ENCODE data around the gene DCP1B.

DCP1B gene

GRCh38 chr12:1995205-1995896 is 8.9 kb downstream of the DCP1B start:
- no peaks in the 10 kb centered on the region for H3K27me3 ChIP-seq (ENCODE audit: low read length)
- H4K20me1 ChIP-seq (ENCODE audit: low read depth, low read length): no peaks in the 10 kb centered on the region
- H3K9me2 ChIP-seq (replicated peaks; ENCODE audit: insufficient read depth, low read length): no peaks in the 10 kb centered on the region
- no peak overlapping the region for H3K27ac ChIP-seq (ENCODE audit: low read depth, low read length)
- H3K4me3 ChIP-seq (ENCODE audit: insufficient read depth, low read length, poor library complexity, severe bottlenecking): no peak overlapping the region
- no peak overlapping the region for H2AFZ ChIP-seq (ENCODE audit: low read depth, low read length, severe bottlenecking)
- no peaks in the 10 kb centered on the region for H3K79me2 ChIP-seq (ENCODE audit: insufficient read depth, low read length)
- no peaks in the 10 kb centered on the region for H3K9me3 ChIP-seq (ENCODE audit: insufficient read depth, low read length)
- H3K9ac ChIP-seq (ENCODE audit: low read length): no peak overlapping the region
- H3F3A ChIP-seq (ENCODE audit: insufficient read depth): no peaks in the 10 kb centered on the region
- no peak overlapping the region for H3K4me2 ChIP-seq (ENCODE audit: low read depth, low read length, poor library complexity, severe bottlenecking)
- H3K36me3 ChIP-seq (ENCODE audit: low read length): no peaks in the 10 kb centered on the region
- TF ChIP-seq CTCF (IDR thresholded peaks at IDR 0.05; ENCODE audit: insufficient read depth, low read length, poor library complexity, severe bottlenecking) (no peak), EZH2phosphoT487 (conservative IDR thresholded peaks at IDR 0.05; ENCODE audit: low read length) (no peak)

DNA sequence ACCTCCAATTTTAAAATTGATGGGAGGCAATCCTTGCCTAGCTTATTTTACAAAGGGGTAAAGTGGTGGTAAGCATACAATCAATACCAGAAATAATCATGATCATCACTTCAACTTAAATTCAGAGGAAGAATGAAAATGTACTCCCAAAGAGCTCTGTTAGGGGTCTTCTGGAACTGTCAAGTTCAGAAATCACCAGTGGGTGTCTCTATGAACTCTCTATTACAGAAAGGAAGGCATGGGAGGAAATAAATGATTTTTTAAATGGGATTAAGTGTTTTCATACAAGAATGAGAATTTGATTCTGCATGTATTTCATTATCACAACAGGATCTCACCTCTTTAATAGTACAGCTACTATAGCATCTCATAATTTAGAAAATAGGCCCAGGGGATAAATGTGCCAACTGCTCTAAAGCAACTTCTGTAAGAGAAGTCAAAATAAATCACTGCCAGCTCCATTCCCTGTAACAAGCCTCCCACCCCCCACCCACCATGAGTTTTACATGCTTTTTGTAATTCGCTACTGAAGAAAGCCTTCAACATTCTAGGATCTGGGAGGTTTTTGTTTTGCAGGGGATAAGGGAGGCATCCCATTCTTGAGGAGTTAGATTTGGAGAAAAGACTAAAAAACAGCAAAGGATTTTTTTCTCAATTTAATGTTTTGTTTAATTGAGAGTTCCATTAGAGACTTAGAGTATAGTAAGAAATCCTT is 9.7 kb downstream of the DCP1B start:
- no peak overlapping the region for H3K9ac ChIP-seq (ENCODE audit: low read length)
- no peaks in the 10 kb centered on the region for H4K20me1 ChIP-seq (ENCODE audit: low read depth, low read length)
- H3K4me2 ChIP-seq (ENCODE audit: low read depth, low read length, poor library complexity, severe bottlenecking): no peak overlapping the region
- H3K27me3 ChIP-seq (ENCODE audit: low read length): no peaks in the 10 kb centered on the region
- no peak overlapping the region for H2AFZ ChIP-seq (ENCODE audit: low read depth, low read length, severe bottlenecking)
- H3K79me2 ChIP-seq (ENCODE audit: insufficient read depth, low read length): no peaks in the 10 kb centered on the region
- no peaks in the 10 kb centered on the region for H3F3A ChIP-seq (ENCODE audit: insufficient read depth)
- H3K36me3 ChIP-seq (ENCODE audit: low read length): no peaks in the 10 kb centered on the region
- H3K4me3 ChIP-seq (ENCODE audit: insufficient read depth, low read length, poor library complexity, severe bottlenecking): no peak overlapping the region
- H3K9me3 ChIP-seq (ENCODE audit: insufficient read depth, low read length): no peaks in the 10 kb centered on the region
- no peak overlapping the region for H3K27ac ChIP-seq (ENCODE audit: low read depth, low read length)
- H3K9me2 ChIP-seq (replicated peaks; ENCODE audit: insufficient read depth, low read length): no peaks in the 10 kb centered on the region
- no peak for TF ChIP-seq EZH2phosphoT487 (conservative IDR thresholded peaks at IDR 0.05; ENCODE audit: low read length)
- TF ChIP-seq CTCF (IDR thresholded peaks at IDR 0.05; ENCODE audit: insufficient read depth, low read length, poor library complexity, severe bottlenecking): no peak

DNA sequence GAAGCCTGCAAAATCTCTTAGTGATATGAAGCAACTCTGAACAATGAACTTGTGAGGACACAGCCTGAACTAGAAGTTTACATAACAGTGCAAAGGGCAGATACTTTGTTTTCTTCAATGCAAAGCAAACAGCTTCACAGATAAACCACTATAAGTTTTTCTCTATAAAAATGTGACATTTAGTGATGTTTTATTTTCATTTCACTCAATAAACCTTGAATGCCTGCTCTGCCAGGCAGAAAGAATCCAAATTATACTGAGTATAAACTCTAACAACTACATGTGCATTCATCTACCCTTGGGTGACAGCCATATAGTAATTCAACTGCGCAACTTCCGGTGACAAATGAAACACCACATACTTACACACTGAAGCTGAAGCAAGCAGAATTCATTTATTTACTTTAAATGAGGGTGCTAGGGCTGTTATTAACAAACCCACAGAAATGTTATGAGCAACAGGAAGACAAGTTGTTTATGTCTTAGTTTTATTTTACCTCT is 10.3 kb downstream of the DCP1B start:
- TF ChIP-seq EZH2phosphoT487 (conservative IDR thresholded peaks at IDR 0.05; ENCODE audit: low read length) (no peak), CTCF (IDR thresholded peaks at IDR 0.05; ENCODE audit: insufficient read depth, low read length, poor library complexity, severe bottlenecking) (no peak)
- Histone ChIP-seq H3K9me3 (ENCODE audit: insufficient read depth, low read length) (no peaks in the 10 kb centered on the region), H3F3A (ENCODE audit: insufficient read depth) (no peaks in the 10 kb centered on the region), H4K20me1 (ENCODE audit: low read depth, low read length) (no peaks in the 10 kb centered on the region), H3K27me3 (ENCODE audit: low read length) (no peaks in the 10 kb centered on the region), H2AFZ (ENCODE audit: low read depth, low read length, severe bottlenecking) (no peak overlapping the region), H3K4me2 (ENCODE audit: low read depth, low read length, poor library complexity, severe bottlenecking) (no peak overlapping the region), H3K4me3 (ENCODE audit: insufficient read depth, low read length, poor library complexity, severe bottlenecking) (no peak overlapping the region), H3K36me3 (ENCODE audit: low read length) (no peaks in the 10 kb centered on the region), H3K27ac (ENCODE audit: low read depth, low read length) (no peak overlapping the region), H3K9ac (ENCODE audit: low read length) (no peak overlapping the region), H3K79me2 (ENCODE audit: insufficient read depth, low read length) (no peaks in the 10 kb centered on the region), H3K9me2 (replicated peaks; ENCODE audit: insufficient read depth, low read length) (no peaks in the 10 kb centered on the region)

Measured in SU-DHL-6 (cell line).